Neural cell (in vitro differentiated cells): ENCODE results near the gene TMEM119. TPM values are rescaled to one million over a fixed set of nuclear protein-coding genes. Genes with fewer than 3 reads are reported as not detected.

Experiments
- H2AFZ ChIP-seq: fragments of 200-600, 300-800 bp; sonication (generic), shearing (Covaris generic); 2 replicates; pipeline ENCODE4 v1.6.0; 2014; ENCODE audit warnings: low read depth, mild to moderate bottlenecking, antibody characterized with exemption, low read length, moderate library complexity
- H3F3A ChIP-seq: fragments of 200-600 bp; shearing (Covaris generic); 2 replicates; pipeline ENCODE4 v1.6.1; 2016; ENCODE audit warnings: mild to moderate bottlenecking, moderate library complexity, mixed read lengths, antibody characterized with exemption, low read length; ENCODE audit not compliant: insufficient read depth, poor library complexity, severe bottlenecking
- H3K27ac ChIP-seq: fragments of 200-600, 300-800 bp; sonication (generic), shearing (Covaris generic); 2 replicates; pipeline ENCODE4 v1.5.1; 2014; ENCODE audit warnings: mild to moderate bottlenecking, low read length, moderate library complexity
- H3K27me3 ChIP-seq: fragments of 300-800, 200-600 bp; sonication (generic), shearing (Covaris generic); 2 replicates; pipeline ENCODE4 v1.6.0; 2014; ENCODE audit warnings: mild to moderate bottlenecking, low read depth, low read length, moderate library complexity; ENCODE audit not compliant: insufficient read depth
- H3K36me3 ChIP-seq: fragments of 300-800, 200-600 bp; sonication (generic), shearing (Covaris generic); 2 replicates; pipeline ENCODE4 v1.5.1; 2014; ENCODE audit warnings: mild to moderate bottlenecking, antibody characterized with exemption, low read length, moderate library complexity; ENCODE audit not compliant: insufficient read depth
- H3K4me2 ChIP-seq: fragments of 300-800, 200-600 bp; sonication (generic), shearing (Covaris generic); 2 replicates; pipeline ENCODE4 v1.6.0; 2014; ENCODE audit warnings: mild to moderate bottlenecking, low read length
- H3K4me3 ChIP-seq: fragments of 300-800, 200-600 bp; sonication (generic), shearing (Covaris generic); 2 replicates; pipeline ENCODE4 v1.5.1; 2014; ENCODE audit warnings: mild to moderate bottlenecking, low read length, moderate library complexity
- H3K79me2 ChIP-seq: fragments of 200-600 bp; shearing (Covaris generic); replicated peaks from 2 replicates; pipeline ENCODE4 v1.6.0; 2014; ENCODE audit warnings: mild to moderate bottlenecking, low read length, moderate library complexity; ENCODE audit not compliant: insufficient read depth
- H3K9ac ChIP-seq: fragments of 300-800, 200-600 bp; sonication (generic), shearing (Covaris generic); 2 replicates; pipeline ENCODE4 v1.6.1; 2016; ENCODE audit warnings: mild to moderate bottlenecking, low read length, mixed read lengths
- H3K9me2 ChIP-seq: fragments of 200-600 bp; shearing (Covaris generic); 2 replicates; pipeline ENCODE4 v1.6.1; 2016; ENCODE audit warnings: mild to moderate bottlenecking, low read length, mixed read lengths; ENCODE audit not compliant: insufficient read depth
- H3K9me3 ChIP-seq: fragments of 200-600, 300-800 bp; sonication (generic), shearing (Covaris generic); 2 replicates; pipeline ENCODE4 v1.6.1; 2016; ENCODE audit warnings: mild to moderate bottlenecking, mixed run types, low read length, moderate library complexity, mixed read lengths
- H4K20me1 ChIP-seq: fragments of 200-600 bp; shearing (Covaris generic); 2 replicates; pipeline ENCODE4 v1.6.1; 2016; ENCODE audit warnings: mild to moderate bottlenecking, mixed run types; ENCODE audit not compliant: insufficient read depth
- CTCF ChIP-seq: fragments of 450-650 bp; IDR thresholded peaks from 2 replicates; pipeline ENCODE4 v1.5.1; 2014; ENCODE audit warnings: antibody characterized with exemption, mild to moderate bottlenecking, moderate library complexity; ENCODE audit not compliant: poor library complexity, severe bottlenecking
- EP300 ChIP-seq: fragments of 450-650 bp; conservative IDR thresholded peaks from 2 replicates; pipeline ENCODE4 v1.6.1; 2014; ENCODE audit warnings: antibody characterized with exemption, mild to moderate bottlenecking, moderate library complexity; ENCODE audit not compliant: poor library complexity, severe bottlenecking
- EZH2 ChIP-seq: fragments of 200-600, 300-800 bp; shearing (Covaris generic), sonication (generic); IDR thresholded peaks from 2 replicates; pipeline ENCODE4 v1.6.1; 2014; ENCODE audit warnings: antibody characterized with exemption, low read length, borderline replicate concordance, mild to moderate bottlenecking; ENCODE audit not compliant: insufficient read depth, poor library complexity, severe bottlenecking
- MXI1 ChIP-seq: fragments of 450-650 bp; conservative IDR thresholded peaks from 2 replicates; pipeline ENCODE4 v1.6.1; 2014; ENCODE audit warnings: antibody characterized with exemption, mild to moderate bottlenecking; ENCODE audit not compliant: poor library complexity, severe bottlenecking
- POLR2AphosphoS5 ChIP-seq: IDR thresholded peaks from 2 replicates; pipeline ENCODE4 v1.6.1; 2012
- RAD21 ChIP-seq: fragments of 450-650 bp; conservative IDR thresholded peaks from 2 replicates; pipeline ENCODE4 v1.6.1; 2014; ENCODE audit warnings: antibody characterized with exemption, mild to moderate bottlenecking, moderate library complexity
- SMC3 ChIP-seq: fragments of 450-650 bp; conservative IDR thresholded peaks from 2 replicates; pipeline ENCODE4 v1.6.1; 2014; ENCODE audit warnings: antibody characterized with exemption, mild to moderate bottlenecking, moderate library complexity; ENCODE audit not compliant: poor library complexity
- TAF1 ChIP-seq: IDR thresholded peaks from 2 replicates; pipeline ENCODE4 v1.6.1; 2012; ENCODE audit warnings: low read depth
- polyA plus RNA-seq: library from polyadenylated mRNA; depleted of rRNA; stranded (reverse); fragments of >200 nt; gene quantifications from 2 replicates; pipeline ENCODE4 v1.2.3, GENCODE V29; 2014
- TF ChIP-seq, protein P1 (sequence below): IDR thresholded peaks from 2 replicates; pipeline ENCODE4 v1.6.1; 2012; ENCODE audit warnings: borderline replicate concordance

The TMEM119 gene
- polyA plus RNA-seq, 1 donor from 2014 or later: not detected

DNA sequence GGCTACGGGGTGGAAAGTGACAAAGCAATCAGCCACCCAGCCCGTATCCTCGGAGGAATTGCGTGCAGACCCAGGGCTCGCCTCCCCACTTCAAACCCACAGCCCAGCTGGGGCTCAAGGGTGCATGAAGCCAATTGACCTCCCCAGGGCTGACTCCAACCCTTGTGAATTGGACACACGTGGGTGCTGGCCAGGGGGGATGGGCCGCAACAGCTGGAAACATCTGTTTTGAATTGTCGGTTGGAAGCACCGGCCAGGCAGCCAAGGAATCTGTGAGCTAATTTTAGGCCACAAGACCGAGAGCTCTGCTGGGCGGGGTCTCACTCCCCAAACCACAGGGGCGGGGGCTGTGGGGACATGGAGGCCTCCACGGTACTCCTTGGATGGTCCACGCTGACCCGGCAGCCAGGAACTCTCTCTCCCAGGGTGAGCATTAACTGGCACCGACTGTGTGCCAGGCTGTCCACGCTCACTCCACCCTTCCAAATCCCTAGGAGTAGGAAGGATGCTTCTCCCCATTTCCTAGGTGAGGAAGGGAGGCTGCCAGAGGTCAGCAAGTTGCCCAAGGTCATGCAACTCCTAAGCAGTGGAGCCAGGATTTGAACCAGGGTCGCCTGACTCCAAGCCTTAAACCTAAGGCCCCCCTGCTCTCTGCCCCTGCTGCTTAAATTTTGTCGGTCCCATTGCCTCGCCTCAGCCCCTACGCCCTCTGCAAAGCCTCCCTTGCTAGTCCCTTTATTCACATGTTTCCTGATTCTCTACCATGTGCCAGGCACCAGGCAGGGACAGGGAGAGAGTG lies 11.9 kb upstream of the TMEM119 start:
- Histone ChIP-seq H3K4me2 (no peak overlapping the region), H3K27ac (no peak overlapping the region), H3K9me2 (no peaks in the 10 kb centered on the region), H3K4me3 (no peak overlapping the region), H3K36me3 (no peaks in the 10 kb centered on the region), H3K79me2 (no peaks in the 10 kb centered on the region), H2AFZ (no peak overlapping the region), H3K9me3 (no peaks in the 10 kb centered on the region), H4K20me1 (no peaks in the 10 kb centered on the region), H3F3A (no peaks in the 10 kb centered on the region), H3K27me3 (no peaks in the 10 kb centered on the region), H3K9ac (no peak overlapping the region)
- TF ChIP-seq EP300: no peak
- TF ChIP-seq CTCF: no peak

DNA sequence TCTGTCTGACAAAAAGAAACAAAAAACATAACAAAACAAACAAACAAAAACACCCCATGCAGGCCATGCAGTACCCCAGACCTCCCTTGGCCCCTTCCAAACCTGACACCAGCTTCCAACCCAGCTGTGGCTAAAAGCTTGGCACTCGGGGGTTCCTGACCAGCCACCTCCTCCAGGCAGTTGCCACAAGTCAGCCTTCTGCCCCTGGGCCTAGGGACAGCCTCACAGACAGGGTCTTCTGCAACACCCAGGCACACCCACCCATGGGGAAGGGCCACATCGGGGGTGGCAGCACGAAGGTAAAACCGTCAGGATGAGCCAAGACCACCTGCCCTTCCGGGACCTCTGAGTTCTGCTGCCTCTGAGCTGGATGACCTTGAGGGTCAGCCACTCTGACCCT lies 10.7 kb upstream of the TMEM119 start:
- H3K9me3 ChIP-seq: no peaks in the 10 kb centered on the region
- no peaks in the 10 kb centered on the region for H3K36me3 ChIP-seq
- no peaks in the 10 kb centered on the region for H3K27me3 ChIP-seq
- no peak overlapping the region for H3K27ac ChIP-seq
- H3K4me3 ChIP-seq: no peak overlapping the region
- no peak overlapping the region for H3K4me2 ChIP-seq
- no peaks in the 10 kb centered on the region for H3F3A ChIP-seq
- no peaks in the 10 kb centered on the region for H3K9me2 ChIP-seq
- H3K9ac ChIP-seq: no peak overlapping the region
- TF ChIP-seq EP300: no peak
- no peak for TF ChIP-seq MXI1
- no peak for TF ChIP-seq SMC3
- no peak for TF ChIP-seq TAF1
- TF ChIP-seq CTCF: no peak
- TF ChIP-seq EZH2: no peak
- TF ChIP-seq RAD21: no peak
- TF ChIP-seq, protein P1, sequence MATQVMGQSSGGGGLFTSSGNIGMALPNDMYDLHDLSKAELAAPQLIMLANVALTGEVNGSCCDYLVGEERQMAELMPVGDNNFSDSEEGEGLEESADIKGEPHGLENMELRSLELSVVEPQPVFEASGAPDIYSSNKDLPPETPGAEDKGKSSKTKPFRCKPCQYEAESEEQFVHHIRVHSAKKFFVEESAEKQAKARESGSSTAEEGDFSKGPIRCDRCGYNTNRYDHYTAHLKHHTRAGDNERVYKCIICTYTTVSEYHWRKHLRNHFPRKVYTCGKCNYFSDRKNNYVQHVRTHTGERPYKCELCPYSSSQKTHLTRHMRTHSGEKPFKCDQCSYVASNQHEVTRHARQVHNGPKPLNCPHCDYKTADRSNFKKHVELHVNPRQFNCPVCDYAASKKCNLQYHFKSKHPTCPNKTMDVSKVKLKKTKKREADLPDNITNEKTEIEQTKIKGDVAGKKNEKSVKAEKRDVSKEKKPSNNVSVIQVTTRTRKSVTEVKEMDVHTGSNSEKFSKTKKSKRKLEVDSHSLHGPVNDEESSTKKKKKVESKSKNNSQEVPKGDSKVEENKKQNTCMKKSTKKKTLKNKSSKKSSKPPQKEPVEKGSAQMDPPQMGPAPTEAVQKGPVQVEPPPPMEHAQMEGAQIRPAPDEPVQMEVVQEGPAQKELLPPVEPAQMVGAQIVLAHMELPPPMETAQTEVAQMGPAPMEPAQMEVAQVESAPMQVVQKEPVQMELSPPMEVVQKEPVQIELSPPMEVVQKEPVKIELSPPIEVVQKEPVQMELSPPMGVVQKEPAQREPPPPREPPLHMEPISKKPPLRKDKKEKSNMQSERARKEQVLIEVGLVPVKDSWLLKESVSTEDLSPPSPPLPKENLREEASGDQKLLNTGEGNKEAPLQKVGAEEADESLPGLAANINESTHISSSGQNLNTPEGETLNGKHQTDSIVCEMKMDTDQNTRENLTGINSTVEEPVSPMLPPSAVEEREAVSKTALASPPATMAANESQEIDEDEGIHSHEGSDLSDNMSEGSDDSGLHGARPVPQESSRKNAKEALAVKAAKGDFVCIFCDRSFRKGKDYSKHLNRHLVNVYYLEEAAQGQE: no peak
- TF ChIP-seq POLR2AphosphoS5: no peak
- H3K79me2 ChIP-seq: no peaks in the 10 kb centered on the region
- H4K20me1 ChIP-seq: no peaks in the 10 kb centered on the region
- no peak overlapping the region for H2AFZ ChIP-seq
